Islet precursor cell (in vitro differentiated cells): ENCODE measurements around the gene RSPO4.
A peak's percentile ranks its signal among the peaks of the same experiment; 100 is the strongest.
"Not testable (repeated sequence)": the region's sequence is repeated elsewhere in the genome, so short reads cannot be mapped to it uniquely, and the experiment has no call there.

Experiments
- DNase-seq: peaks from one replicate; pipeline ENCODE4 v3.0.0-alpha.2; 2018

Gene RSPO4

GRCh38 chr20:1001911-1002681, at the start of gene RSPO4:
RSPO4 (minus strand) TSS chr20:1002311; CDS start chr20:1002164, 147 bp downstream.
- DNase-seq, result peak; percentile 64

DNA sequence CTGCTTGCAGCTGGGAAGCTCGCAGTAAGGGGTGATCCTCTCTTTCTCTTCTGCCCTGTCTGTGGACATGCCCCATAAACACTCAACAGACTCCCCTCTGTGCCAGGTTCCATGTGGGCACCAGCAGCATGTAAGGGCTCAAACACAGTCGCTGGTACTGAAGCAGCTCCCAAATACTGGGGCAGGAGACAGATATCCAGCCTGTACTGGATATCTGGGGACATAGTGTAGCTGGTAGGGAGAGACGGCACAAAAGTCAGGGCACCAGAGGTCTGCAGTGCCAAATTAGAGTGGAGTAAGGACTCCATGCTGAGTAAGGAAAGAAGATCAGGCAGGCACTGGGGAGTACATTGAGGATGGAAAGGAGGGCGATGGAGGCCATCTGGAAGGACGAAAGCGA, 48.3 kb upstream of the RSPO4 start:
- DNase-seq, result peak; percentile 29

- peak; percentile 23 for DNase-seq
Observed at GRCh38 chr20:1045860-1046418, 43.8 kb upstream of the RSPO4 start.

GRCh38 chr20:1041845-1042390, 39.8 kb upstream of the RSPO4 start:
- no peak for DNase-seq

DNA sequence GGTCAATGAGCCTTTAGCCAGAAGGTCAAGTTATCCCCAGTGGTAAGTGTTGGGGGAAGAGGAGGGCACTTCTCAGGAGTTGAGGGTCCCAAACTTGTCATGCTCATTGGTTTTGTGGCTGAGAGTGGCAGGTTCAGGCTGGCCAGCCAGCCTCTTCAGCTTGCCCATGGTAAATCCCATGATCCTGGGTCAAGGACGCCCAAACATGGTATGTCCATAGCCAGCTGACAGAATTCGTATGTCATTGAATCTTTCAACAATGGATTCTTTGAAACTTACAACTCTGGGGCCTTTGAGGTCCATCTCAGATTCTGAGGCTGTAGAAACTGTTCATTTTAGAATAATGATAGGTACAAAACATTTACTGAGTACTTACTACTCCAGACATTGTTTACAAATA, 36.1 kb upstream of the RSPO4 start:
- no peak for DNase-seq

- no peak for DNase-seq
Observed at GRCh38 chr20:1037039-1037438, 34.9 kb upstream of the RSPO4 start.

- no peak for DNase-seq
Observed at GRCh38 chr20:1035466-1035865, 33.4 kb upstream of the RSPO4 start.

DNA sequence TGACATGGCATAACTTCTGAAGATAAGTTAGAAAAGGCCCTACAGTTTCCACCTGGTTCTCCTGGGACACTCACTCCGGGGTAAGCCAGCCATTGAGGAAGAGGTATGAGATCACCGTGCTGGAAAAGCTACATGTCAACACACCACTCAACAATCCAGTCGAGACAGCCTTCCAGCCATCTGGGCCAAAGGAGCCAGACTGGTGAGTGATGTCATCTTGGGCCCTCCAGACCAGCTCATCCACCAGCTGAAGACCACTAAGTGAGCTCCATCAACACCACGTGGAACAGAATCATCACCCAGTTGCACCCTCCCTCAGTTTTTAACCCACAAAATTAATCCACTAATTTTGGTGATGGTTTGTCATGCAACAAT, 32.3 kb upstream of the RSPO4 start:
- peak; percentile 57 for DNase-seq

GRCh38 chr20:1033751-1034414, 31.8 kb upstream of the RSPO4 start:
- DNase-seq, result no peak

DNA sequence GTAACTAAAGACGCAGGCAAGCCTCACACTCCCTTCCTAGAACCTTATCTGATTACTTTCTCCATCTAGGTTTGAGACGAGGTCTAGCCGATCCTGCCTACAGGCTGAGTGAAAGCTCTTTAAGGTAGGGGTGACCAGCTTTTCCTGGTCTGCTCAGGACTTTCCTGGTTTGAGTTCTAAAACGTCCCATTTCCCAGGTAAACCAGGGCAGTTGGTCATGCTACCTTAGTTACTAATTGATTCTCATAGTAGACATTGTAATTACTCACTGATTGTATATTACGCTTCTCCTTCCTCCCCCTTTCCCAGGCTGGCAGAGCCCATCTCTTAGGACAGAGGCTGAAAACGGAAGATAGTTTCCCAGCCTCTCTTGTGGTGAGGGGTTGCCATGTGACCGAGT, 27.9 kb upstream of the RSPO4 start:
- peak; percentile 23 for DNase-seq

GRCh38 chr20:1026214-1026613, 24.1 kb upstream of the RSPO4 start:
- DNase-seq, result not testable (repeated sequence)

- peak; percentile 5 for DNase-seq
Observed at GRCh38 chr20:1022871-1023270, 20.8 kb upstream of the RSPO4 start.

DNA sequence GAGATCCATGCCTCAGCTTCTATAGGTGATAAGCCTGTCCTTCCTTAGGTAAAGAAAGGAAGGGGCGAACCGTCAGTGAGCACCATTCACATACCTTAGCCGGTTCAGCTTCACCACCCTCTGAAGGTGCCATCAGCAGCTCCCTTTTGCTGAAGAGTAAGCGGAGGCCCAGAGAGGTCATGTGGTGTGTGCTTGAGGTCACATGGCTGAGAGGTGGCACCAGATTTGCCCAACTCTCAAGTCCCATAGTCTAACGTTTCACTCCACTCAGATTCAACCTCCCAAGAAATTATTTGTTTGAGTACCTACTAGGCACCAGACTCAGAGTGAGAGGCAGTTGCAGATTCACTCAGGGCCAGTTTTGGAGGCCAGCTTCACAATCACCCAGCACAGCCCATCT, 18.5 kb upstream of the RSPO4 start:
- peak; percentile 26 for DNase-seq

GRCh38 chr20:1019344-1019743, 17.2 kb upstream of the RSPO4 start:
- DNase-seq, result peak; percentile 19

DNA sequence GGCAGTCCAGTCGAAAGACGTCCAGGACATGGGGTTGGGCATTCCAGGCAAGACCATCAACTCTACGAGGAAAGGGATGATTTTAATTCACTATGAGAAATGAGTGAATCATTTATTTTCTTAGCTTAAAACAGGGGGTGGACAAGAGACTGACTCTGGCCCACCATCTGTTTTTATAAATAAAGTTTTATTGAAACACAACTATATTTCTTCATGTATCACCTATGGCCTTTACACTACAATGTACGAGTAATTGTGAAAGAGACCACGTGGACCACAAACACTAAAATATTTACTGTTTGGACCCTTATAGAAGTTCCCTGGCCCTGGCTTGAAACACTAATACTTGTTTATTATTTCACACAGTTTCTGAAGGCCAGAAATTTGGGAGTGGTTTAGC, 15.6 kb upstream of the RSPO4 start:
- DNase-seq, result no peak

- DNase-seq, result peak; percentile 22
Observed at GRCh38 chr20:1015181-1015580, 13.1 kb upstream of the RSPO4 start.

- DNase-seq, result peak; percentile 22
Observed at GRCh38 chr20:1014471-1014870, 12.4 kb upstream of the RSPO4 start.

DNA sequence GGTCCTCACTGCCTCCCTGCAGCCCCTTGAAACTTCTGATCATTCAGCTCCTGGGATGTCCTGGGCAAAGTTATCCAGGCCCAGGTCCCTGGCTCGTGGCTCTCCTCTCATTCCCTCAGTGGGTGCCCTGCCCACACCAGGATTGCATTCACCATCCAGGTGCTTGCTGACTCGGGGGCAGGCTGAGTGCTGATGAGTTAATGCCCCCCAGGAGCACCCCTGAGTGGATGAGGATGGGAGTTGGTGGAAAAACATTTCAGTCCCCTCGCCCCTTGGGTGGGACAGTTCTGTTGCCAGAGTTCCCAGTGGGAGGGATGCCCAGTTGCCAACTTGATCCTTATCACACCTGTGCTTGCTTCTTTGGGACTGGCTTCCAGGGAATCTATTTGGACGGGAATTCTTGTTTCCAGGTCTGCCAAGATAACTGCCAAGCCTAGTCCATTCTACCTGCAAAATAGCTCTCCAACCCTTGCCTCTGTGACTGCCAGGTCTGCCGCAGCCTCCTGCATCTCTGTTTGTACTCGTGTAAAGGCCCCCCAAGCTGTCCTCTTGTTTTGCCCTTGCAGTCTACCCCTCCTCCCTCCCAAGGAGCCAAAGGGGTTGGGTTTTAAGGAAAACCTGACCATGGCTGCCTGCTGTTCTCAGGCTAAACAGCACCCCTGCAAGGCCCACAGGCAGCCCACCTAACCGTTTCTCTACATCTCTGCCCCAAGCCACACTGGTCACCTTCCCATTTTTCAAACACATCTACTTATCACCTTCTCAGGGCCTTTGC, 11.6 kb upstream of the RSPO4 start:
- DNase-seq, result peak; percentile 21

DNA sequence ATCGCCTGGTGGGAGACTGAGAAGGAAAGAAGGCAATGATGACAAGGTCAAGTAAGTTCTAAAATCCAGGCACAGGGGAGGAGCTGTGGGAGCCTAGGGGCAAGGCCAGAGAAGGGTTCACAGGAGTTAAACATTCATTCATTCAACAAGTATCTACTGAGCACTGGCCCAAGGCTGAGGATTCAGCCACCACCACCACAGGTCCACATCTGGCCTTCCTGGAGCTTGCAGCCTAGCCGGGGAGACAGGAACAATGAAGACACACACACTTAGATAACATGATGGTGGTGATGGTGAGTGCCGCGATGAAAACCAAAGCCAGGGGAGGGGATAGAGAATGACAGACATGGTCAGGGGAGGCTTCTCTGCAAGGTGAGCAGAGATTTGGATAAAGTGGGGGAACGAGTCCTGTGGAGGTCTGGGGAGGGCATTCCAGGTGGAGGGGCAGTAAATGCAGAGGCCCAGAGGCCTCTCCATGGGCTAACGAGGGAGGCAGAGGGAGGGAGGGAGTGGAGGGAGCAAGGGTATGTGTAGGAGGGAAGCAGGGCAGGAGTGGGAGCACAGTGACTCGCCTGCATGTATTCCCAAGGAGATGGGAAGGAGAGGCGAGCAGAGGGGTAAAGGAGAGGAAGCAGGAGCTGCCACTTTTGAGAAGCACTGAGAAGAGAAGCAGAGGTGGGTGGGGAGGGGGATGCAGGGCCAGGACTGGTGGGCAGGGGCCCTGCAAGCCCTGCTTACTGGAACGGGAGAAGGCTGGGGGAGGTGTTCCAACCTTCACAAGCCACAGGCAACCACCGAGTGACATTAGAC, 10.5 kb upstream of the RSPO4 start:
- DNase-seq, result peak; percentile 54

- peak; percentile 25 for DNase-seq
Observed at GRCh38 chr20:1010659-1011058, 8.5 kb upstream of the RSPO4 start.

DNA sequence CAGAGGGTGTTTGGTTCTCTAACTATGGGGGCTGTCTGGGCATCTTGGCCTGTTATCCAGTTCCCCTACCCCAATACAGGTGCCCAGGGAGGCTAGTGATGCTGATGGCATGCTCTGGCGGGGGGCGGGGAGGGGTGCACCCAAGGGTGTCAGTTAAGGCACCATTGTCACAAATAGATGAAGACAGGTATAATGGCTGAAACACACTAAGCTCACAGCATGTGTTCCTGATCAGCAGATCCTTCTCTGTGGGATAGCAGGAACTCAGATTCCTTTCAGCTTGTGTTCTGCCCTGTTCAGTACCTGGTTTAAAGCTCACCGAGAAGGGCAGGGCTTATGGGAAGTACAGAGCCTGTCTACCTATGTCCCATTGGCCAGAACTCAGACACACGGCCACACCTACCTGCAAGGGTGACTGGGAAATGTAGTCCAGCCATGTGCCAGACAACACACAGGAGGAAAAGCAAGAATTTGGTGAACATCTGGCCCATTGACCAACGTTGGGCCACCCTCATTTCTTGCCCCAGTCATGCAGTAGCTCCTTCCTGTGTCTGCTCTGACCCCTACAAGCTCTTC, 3.4 kb upstream of the RSPO4 start:
- DNase-seq, result peak; percentile 88
